ENCODE results near the gene LOXL1. TPM values are rescaled to one million over a fixed set of nuclear protein-coding genes. Genes with fewer than 3 reads are reported as not detected.
A peak's percentile ranks its signal among the peaks of the same experiment; 100 is the strongest.

The LOXL1 gene
- total RNA-seq, 5 donors from 2014 or later (not counting 1 experiment from before 2014, with no cell fraction given), result 1.4 to 4.8 (median 1.6) TPM

GRCh38 chr15:73950479-73950830 lies 24.2 kb downstream of the LOXL1 start:
- ATAC-seq (replicated peaks in 1 of 4) (no peak), DNase-seq (no peak)
- no peak overlapping the region for H3K27ac ChIP-seq (ENCODE audit: low read length)
- Mint-ChIP-seq H3K9me3 (no peaks in the 10 kb centered on the region), H3K27ac (peak overlapping the region in 1 of 2 donors; percentile 34), H3K4me3 (no peak overlapping the region), H3K36me3 (no peaks in the 10 kb centered on the region), H3K27me3 (no peaks in the 10 kb centered on the region), H3K4me1 (peaks cover 9 to 16% (median 10%) of the 10 kb centered on the region in 3 donors)
- H3K9me3 ChIP-seq, result no peaks in the 10 kb centered on the region
- peaks cover 0 to 17% of the 10 kb centered on the region in 2 experiments for H3K4me1 ChIP-seq (ENCODE audit: control insufficient read depth in 1 of 2, extremely low read depth in 1 of 2, insufficient read depth in 2 of 2, low read length in 2 of 2)
- H3K4me3 ChIP-seq (ENCODE audit: control insufficient read depth in 1 of 2, extremely low read depth in 1 of 2, low read length in 1 of 2), result no peak overlapping the region
- ChIA-PET POLR2A (interaction anchor here in 1 of 2 donors (0.6 kb wide), 1 partner anchor 400 kb away, joined by 3 read pairs; no protein-coding TSS in a partner anchor), CTCF (interaction anchor here (0.6 to 1.8 kb wide), 12 partner anchors 9 to 654 kb away, joined by 3 to 7 read pairs (median 4); no protein-coding TSS in a partner anchor)
- H3K27me3 ChIP-seq (replicated peaks in 1 of 2; ENCODE audit: control insufficient read depth in 2 of 2, extremely low read depth in 1 of 2, insufficient read depth in 2 of 2, low read length in 1 of 2), result no peaks in the 10 kb centered on the region
- no peaks in the 10 kb centered on the region for H3K36me3 ChIP-seq (ENCODE audit: control insufficient read depth in 2 of 2, extremely low read depth in 1 of 2, insufficient read depth in 1 of 2, low read length in 1 of 2)

- ChIA-PET POLR2A (interaction anchor here (0.6 to 0.7 kb wide), 2 partner anchors 400 to 1095 kb away, joined by 3 read pairs; no protein-coding TSS in a partner anchor), CTCF (interaction anchor here (0.6 to 1.8 kb wide), 16 partner anchors 8 to 663 kb away, joined by 3 to 7 read pairs (median 3); no protein-coding TSS in a partner anchor)
- Mint-ChIP-seq H3K4me3 (no peak overlapping the region), H3K4me1 (peaks cover 8 to 14% (median 9%) of the 10 kb centered on the region in 3 donors), H3K27me3 (no peaks in the 10 kb centered on the region), H3K27ac (peak overlapping the region; percentile 85 to 87), H3K36me3 (no peaks in the 10 kb centered on the region), H3K9me3 (no peaks in the 10 kb centered on the region)
- WGBS (ENCODE audit: insufficient coverage), result 24% methylated on average over 14 of the region's 15 CpGs
- DNase-seq (peak; percentile 39 to 82 (median 68)), ATAC-seq (replicated peaks in 1 of 4) (peak; percentile 88 to 98 (median 90))
- H3K9me3 ChIP-seq, result no peaks in the 10 kb centered on the region
- H3K4me3 ChIP-seq (ENCODE audit: control insufficient read depth in 1 of 2, extremely low read depth in 1 of 2, low read length in 1 of 2), result no peak overlapping the region
- no peaks in the 10 kb centered on the region for H3K27me3 ChIP-seq (replicated peaks in 1 of 2; ENCODE audit: control insufficient read depth in 2 of 2, extremely low read depth in 1 of 2, insufficient read depth in 2 of 2, low read length in 1 of 2)
- H3K36me3 ChIP-seq (ENCODE audit: control insufficient read depth in 2 of 2, extremely low read depth in 1 of 2, insufficient read depth in 1 of 2, low read length in 1 of 2), result no peaks in the 10 kb centered on the region
- peaks cover 0 to 16% of the 10 kb centered on the region in 2 experiments for H3K4me1 ChIP-seq (ENCODE audit: control insufficient read depth in 1 of 2, extremely low read depth in 1 of 2, insufficient read depth in 2 of 2, low read length in 2 of 2)
- H3K27ac ChIP-seq (ENCODE audit: low read length), result no peak overlapping the region
Measured at GRCh38 chr15:73950831-73951561, 24.7 kb downstream of the LOXL1 start.

GRCh38 chr15:73951601-73952000 lies 25.3 kb downstream of the LOXL1 start:
- H3K36me3 ChIP-seq (ENCODE audit: control insufficient read depth in 2 of 2, extremely low read depth in 1 of 2, insufficient read depth in 1 of 2, low read length in 1 of 2), result no peaks in the 10 kb centered on the region
- CTCF ChIA-PET, result interaction anchor here (0.6 to 1.8 kb wide), 10 partner anchors 12 to 662 kb away, joined by 3 to 7 read pairs (median 4); no protein-coding TSS in a partner anchor
- H3K27me3 Mint-ChIP-seq, result no peaks in the 10 kb centered on the region
- no peaks in the 10 kb centered on the region for H3K27me3 ChIP-seq (replicated peaks in 1 of 2; ENCODE audit: control insufficient read depth in 2 of 2, extremely low read depth in 1 of 2, insufficient read depth in 2 of 2, low read length in 1 of 2)
- 100% methylated on average over 1 of the region's 13 CpGs for WGBS (ENCODE audit: insufficient coverage)
- H3K4me3 Mint-ChIP-seq, result no peak overlapping the region
- H3K27ac ChIP-seq (ENCODE audit: low read length), result no peak overlapping the region
- H3K9me3 ChIP-seq, result no peaks in the 10 kb centered on the region
- POLR2A ChIA-PET, result interaction anchor here in 1 of 2 donors (0.7 kb wide), 1 partner anchor 1094 kb away, joined by 3 read pairs; no protein-coding TSS in a partner anchor
- ATAC-seq (replicated peaks in 1 of 4) (no peak), DNase-seq (no peak)
- H3K4me3 ChIP-seq (ENCODE audit: control insufficient read depth in 1 of 2, extremely low read depth in 1 of 2, low read length in 1 of 2), result no peak overlapping the region
- H3K4me1 ChIP-seq (ENCODE audit: control insufficient read depth in 1 of 2, extremely low read depth in 1 of 2, insufficient read depth in 2 of 2, low read length in 2 of 2), result peaks cover 0 to 13% of the 10 kb centered on the region in 2 experiments
- no peaks in the 10 kb centered on the region for H3K36me3 Mint-ChIP-seq
- H3K27ac Mint-ChIP-seq, result peak overlapping the region in 1 of 2 donors; percentile 87
- H3K4me1 Mint-ChIP-seq, result peaks cover 4 to 8% (median 4%) of the 10 kb centered on the region in 3 donors
- no peaks in the 10 kb centered on the region for H3K9me3 Mint-ChIP-seq

- ChIA-PET CTCF (interaction anchor here in 1 of 2 donors (1.8 kb wide), 1 partner anchor 12 kb away, joined by 6 read pairs; no protein-coding TSS in a partner anchor), POLR2A (no interaction called here)
- Mint-ChIP-seq H3K4me1 (peaks cover 8 to 14% (median 9%) of the 10 kb centered on the region in 3 donors), H3K27me3 (no peaks in the 10 kb centered on the region), H3K4me3 (no peak overlapping the region), H3K9me3 (no peaks in the 10 kb centered on the region), H3K36me3 (no peaks in the 10 kb centered on the region), H3K27ac (no peak overlapping the region)
- Histone ChIP-seq H3K27ac (ENCODE audit: low read length) (no peak overlapping the region), H3K4me3 (ENCODE audit: control insufficient read depth in 1 of 2, extremely low read depth in 1 of 2, low read length in 1 of 2) (no peak overlapping the region), H3K27me3 (replicated peaks in 1 of 2; ENCODE audit: control insufficient read depth in 2 of 2, extremely low read depth in 1 of 2, insufficient read depth in 2 of 2, low read length in 1 of 2) (no peaks in the 10 kb centered on the region), H3K36me3 (ENCODE audit: control insufficient read depth in 2 of 2, extremely low read depth in 1 of 2, insufficient read depth in 1 of 2, low read length in 1 of 2) (no peaks in the 10 kb centered on the region), H3K4me1 (ENCODE audit: control insufficient read depth in 1 of 2, extremely low read depth in 1 of 2, insufficient read depth in 2 of 2, low read length in 2 of 2) (peaks cover 0 to 17% of the 10 kb centered on the region in 2 experiments), H3K9me3 (no peaks in the 10 kb centered on the region)
- DNase-seq, result no peak
- no peak for ATAC-seq (replicated peaks in 1 of 4)
- 96% methylated on average over 14 of the region's 21 CpGs for WGBS (ENCODE audit: insufficient coverage)
Measured at GRCh38 chr15:73952171-73952912, 26.1 kb downstream of the LOXL1 start.

- no peak overlapping the region for H3K4me3 ChIP-seq (ENCODE audit: control insufficient read depth in 1 of 2, extremely low read depth in 1 of 2, low read length in 1 of 2)
- DNase-seq (no peak), ATAC-seq (replicated peaks in 1 of 4) (no peak)
- no peak overlapping the region for H3K4me3 Mint-ChIP-seq
- H3K4me1 ChIP-seq (ENCODE audit: control insufficient read depth in 1 of 2, extremely low read depth in 1 of 2, insufficient read depth in 2 of 2, low read length in 2 of 2), result peaks cover 0 to 18% of the 10 kb centered on the region in 2 experiments
- no peaks in the 10 kb centered on the region for H3K9me3 Mint-ChIP-seq
- no peaks in the 10 kb centered on the region for H3K27me3 Mint-ChIP-seq
- H3K36me3 ChIP-seq (ENCODE audit: control insufficient read depth in 2 of 2, extremely low read depth in 1 of 2, insufficient read depth in 1 of 2, low read length in 1 of 2), result no peaks in the 10 kb centered on the region
- H3K4me1 Mint-ChIP-seq, result peaks cover 16 to 22% (median 17%) of the 10 kb centered on the region in 3 donors
- H3K27ac Mint-ChIP-seq, result no peak overlapping the region
- WGBS (ENCODE audit: insufficient coverage), result 84% methylated on average over 6 of the region's 10 CpGs
- CTCF ChIA-PET, result no interaction called here
- H3K9me3 ChIP-seq, result no peaks in the 10 kb centered on the region
- no peak overlapping the region for H3K27ac ChIP-seq (ENCODE audit: low read length)
- POLR2A ChIA-PET, result no interaction called here
- no peaks in the 10 kb centered on the region for H3K36me3 Mint-ChIP-seq
- H3K27me3 ChIP-seq (replicated peaks in 1 of 2; ENCODE audit: control insufficient read depth in 2 of 2, extremely low read depth in 1 of 2, insufficient read depth in 2 of 2, low read length in 1 of 2), result no peaks in the 10 kb centered on the region
Measured at GRCh38 chr15:73952913-73953750, 26.9 kb downstream of the LOXL1 start.
